CD4-positive, alpha-beta memory T cell (primary cell): ENCODE data around the gene CES2. TPM values are rescaled to one million over a fixed set of nuclear protein-coding genes. Genes with fewer than 3 reads are reported as not detected.
"Not testable (repeated sequence)": the region's sequence is repeated elsewhere in the genome, so short reads cannot be mapped to it uniquely, and the experiment has no call there.

ENCODE experiments used
- CTCF ChIA-PET: fragments of 350-600 bp; sonication (Branson Sonifier 250); formaldehyde crosslinking; loops from one replicate; lab custom pipeline; 2021; ENCODE audit warnings: inconsistent platforms; ENCODE audit not compliant: partially characterized antibody; lab: Charles Lee
- POLR2A ChIA-PET: fragments of 350-600 bp; sonication (Branson Sonifier 250); formaldehyde crosslinking; loops from one replicate; lab custom pipeline; 2021; ENCODE audit not compliant: partially characterized antibody; lab: Charles Lee
- DNase-seq, 5 donors: peaks; one replicate each; pipeline versions ENCODE4 v3.0.0 to v3.0.0-alpha.2; 2020 to 2022; ENCODE audit warnings: mixed read lengths in 1 of 5
- H3K27ac ChIP-seq: one replicate; pipeline ENCODE4 v1.7.0; 2013; ENCODE audit warnings: low read depth, low read length
- H3K27me3 ChIP-seq: 2 replicates; pipeline ENCODE4 v1.7.0; 2013; ENCODE audit warnings: mild to moderate bottlenecking, low read length, moderate library complexity; ENCODE audit not compliant: insufficient read depth
- H3K36me3 ChIP-seq: 2 replicates; pipeline ENCODE4 v1.7.0; 2013; ENCODE audit warnings: mild to moderate bottlenecking, low read length, moderate library complexity; ENCODE audit not compliant: insufficient read depth
- H3K4me1 ChIP-seq: 2 replicates; pipeline ENCODE4 v1.7.0; 2013; ENCODE audit warnings: mild to moderate bottlenecking, low read length, moderate library complexity; ENCODE audit not compliant: insufficient read depth
- H3K4me3 ChIP-seq, 2 donors: one replicate each; pipeline ENCODE4 v1.7.0; 2013; ENCODE audit warnings: low read length in 2 of 2, mild to moderate bottlenecking in 1 of 2
- H3K9me3 ChIP-seq, 2 donors: one replicate each; pipeline ENCODE4 v1.7.0; 2013; ENCODE audit warnings: low read length in 2 of 2, control low read depth in 1 of 2; ENCODE audit not compliant: control insufficient read depth in 1 of 2
- H3K27ac Mint-ChIP-seq, 7 donors: one replicate each; pipeline ENCODE4 v1.8.0; 2020 to 2021; ENCODE audit warnings: mixed read lengths in 7 of 7, mild to moderate bottlenecking in 6 of 7, inconsistent platforms in 3 of 7, moderate library complexity in 3 of 7
- H3K27me3 Mint-ChIP-seq, 2 donors: one replicate each; pipeline ENCODE4 v1.8.0; 2020 to 2021; ENCODE audit warnings: mixed read lengths in 2 of 2
- H3K36me3 Mint-ChIP-seq, 2 donors: one replicate each; pipeline ENCODE4 v1.8.0; 2020 to 2021; ENCODE audit warnings: mixed read lengths in 2 of 2, inconsistent platforms in 1 of 2, mild to moderate bottlenecking in 1 of 2
- H3K4me1 Mint-ChIP-seq, 4 donors: one replicate each; pipeline ENCODE4 v1.8.0; 2020 to 2021; ENCODE audit warnings: mixed read lengths in 4 of 4, mild to moderate bottlenecking in 1 of 4
- H3K4me3 Mint-ChIP-seq, 8 donors: one replicate each; pipeline ENCODE4 v1.8.0; 2020 to 2021; ENCODE audit warnings: mixed read lengths in 8 of 8, mild to moderate bottlenecking in 7 of 8, moderate library complexity in 6 of 8, inconsistent platforms in 3 of 8
- H3K9me3 Mint-ChIP-seq, 8 donors: one replicate each; pipeline ENCODE4 v1.8.0; 2020 to 2021; ENCODE audit warnings: mixed read lengths in 8 of 8, mild to moderate bottlenecking in 5 of 8, inconsistent platforms in 3 of 8, moderate library complexity in 1 of 8
- intact Hi-C: fragments of 100-400 bp; cut with micrococcal nuclease; formaldehyde crosslinking; loops from one replicate; pipeline ENCODE4 v1.15.1; 2023
- polyA plus RNA-seq, 2 donors: library from polyadenylated mRNA; unstranded; fragments of 300-500 nt; fragmentation: Illumina TruSeq; gene quantifications; one replicate each; pipeline ENCODE4 v1.2.3, GENCODE V29; 2021
- total RNA-seq, 2 experiments: library from RNA; stranded (reverse); gene quantifications; one replicate each; pipeline ENCODE4 v1.2.3, GENCODE V29; 2021

The CES2 gene
- total and polyA plus RNA-seq, 4 experiments from 2014 or later = 25.4 to 51.0 (median 38.5) TPM

DNA sequence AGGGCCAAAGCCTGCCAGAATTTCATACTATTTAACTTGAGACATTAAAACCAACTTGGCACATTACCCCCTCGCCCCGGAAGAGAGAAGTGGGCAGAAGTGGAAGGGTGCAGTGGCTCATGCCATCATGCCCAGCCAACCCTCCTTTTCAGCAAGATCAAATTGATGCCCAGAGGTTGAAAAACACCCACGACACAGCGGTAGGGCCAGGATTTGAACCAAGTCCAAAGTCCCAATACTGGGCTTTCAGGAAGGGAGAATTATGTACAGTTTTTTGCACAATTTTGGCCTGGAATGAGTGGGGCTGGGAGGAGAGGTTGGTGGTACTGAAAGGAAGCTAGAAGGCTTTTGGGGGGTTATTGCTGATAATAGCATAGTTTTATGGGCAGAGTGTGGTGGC is 44.0 kb upstream of the CES2 start:
- Mint-ChIP-seq H3K4me1 (peaks cover 12 to 24% (median 19%) of the 10 kb centered on the region in 4 donors), H3K9me3 (no peaks in the 10 kb centered on the region), H3K27ac (peak overlapping the region in 3 of 7 donors; percentile 18 to 84 (median 24)), H3K27me3 (no peaks in the 10 kb centered on the region), H3K36me3 (peaks cover 0 to 15% of the 10 kb centered on the region in 2 donors), H3K4me3 (peak overlapping the region in 1 of 8 donors; percentile 63)
- ChIA-PET CTCF (interaction anchor here (1.3 to 3.9 kb wide), 2 partner anchors 11 to 18 kb away, joined by 6 to 12 read pairs; partner anchors contain the start of gene PDP2), POLR2A (no interaction called here)
- peaks cover 6% of the 10 kb centered on the region for H3K4me1 ChIP-seq
- no peak overlapping the region for H3K27ac ChIP-seq
- no peaks in the 10 kb centered on the region for H3K9me3 ChIP-seq
- intact Hi-C loops = no loop called here
- H3K4me3 ChIP-seq = no peak overlapping the region
- H3K27me3 ChIP-seq = no peaks in the 10 kb centered on the region
- no peak for DNase-seq
- no peaks in the 10 kb centered on the region for H3K36me3 ChIP-seq

GRCh38 chr16:66891797-66892196 is 43.5 kb upstream of the CES2 start:
- H3K9me3 Mint-ChIP-seq = no peaks in the 10 kb centered on the region
- peaks cover 3% of the 10 kb centered on the region for H3K4me1 ChIP-seq
- no peaks in the 10 kb centered on the region for H3K36me3 ChIP-seq
- H3K27ac ChIP-seq = no peak overlapping the region
- no peaks in the 10 kb centered on the region for H3K27me3 Mint-ChIP-seq
- H3K4me1 Mint-ChIP-seq = peaks cover 10 to 23% (median 17%) of the 10 kb centered on the region in 4 donors
- H3K4me3 ChIP-seq = no peak overlapping the region
- no peak overlapping the region for H3K4me3 Mint-ChIP-seq
- H3K36me3 Mint-ChIP-seq = peaks cover 0 to 15% of the 10 kb centered on the region in 2 donors
- ChIA-PET POLR2A (interaction anchor here (0.6 to 1.6 kb wide), 2 partner anchors 12 to 34 kb away, joined by 3 to 6 read pairs; partner anchors contain the start of gene PDP2), CTCF (interaction anchor here (1.0 to 3.9 kb wide), 4 partner anchors 19 to 61 kb away, joined by 3 to 12 read pairs (median 6); partner anchors contain the start of gene NAE1)
- H3K9me3 ChIP-seq = no peaks in the 10 kb centered on the region
- no peak for DNase-seq
- intact Hi-C loops = no loop called here
- H3K27ac Mint-ChIP-seq = peak overlapping the region in 1 of 7 donors; percentile 25
- no peaks in the 10 kb centered on the region for H3K27me3 ChIP-seq

DNA sequence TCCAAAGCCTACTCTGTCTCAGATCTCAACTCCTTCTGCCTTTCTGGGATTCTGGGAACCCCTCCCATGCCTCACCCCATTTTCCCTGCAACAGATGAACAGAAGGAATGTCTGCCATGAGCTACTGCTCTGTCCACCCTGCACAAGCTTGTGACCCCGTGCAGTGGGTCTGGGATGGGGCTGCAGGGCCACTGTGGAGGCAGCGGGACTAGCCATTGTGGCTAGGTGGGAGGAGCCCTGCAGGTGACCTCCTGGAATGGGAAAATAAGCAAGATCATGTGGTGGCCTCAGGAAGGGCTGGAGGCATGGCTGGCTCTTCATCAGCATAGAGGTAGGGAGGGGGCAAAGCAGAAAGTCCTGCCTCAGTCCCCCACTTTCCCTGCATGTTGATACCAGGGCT is 41.3 kb upstream of the CES2 start:
- intact Hi-C loops = loop anchor here (2.0 kb wide), 1 partner anchor 61 kb away; no protein-coding TSS in a partner anchor
- Histone ChIP-seq H3K27ac (no peak overlapping the region), H3K36me3 (no peaks in the 10 kb centered on the region), H3K27me3 (no peaks in the 10 kb centered on the region), H3K4me3 (no peak overlapping the region), H3K9me3 (no peaks in the 10 kb centered on the region), H3K4me1 (peaks cover 3% of the 10 kb centered on the region)
- CTCF ChIA-PET = interaction anchor here (0.8 to 2.0 kb wide), 5 partner anchors 12 to 64 kb away, joined by 3 to 10 read pairs (median 4); partner anchors contain the start of genes NAE1 and PDP2
- no peaks in the 10 kb centered on the region for H3K27me3 Mint-ChIP-seq
- H3K9me3 Mint-ChIP-seq = no peaks in the 10 kb centered on the region
- peaks cover 0 to 4% of the 10 kb centered on the region in 2 donors for H3K36me3 Mint-ChIP-seq
- POLR2A ChIA-PET = no interaction called here
- peak overlapping the region in 1 of 7 donors; percentile 42 for H3K27ac Mint-ChIP-seq
- no peak overlapping the region for H3K4me3 Mint-ChIP-seq
- no peak for DNase-seq
- peaks cover 3 to 12% (median 9%) of the 10 kb centered on the region in 4 donors for H3K4me1 Mint-ChIP-seq

GRCh38 chr16:66894948-66895688 is 40.2 kb upstream of the CES2 start:
- Mint-ChIP-seq H3K9me3 (no peaks in the 10 kb centered on the region), H3K4me3 (no peak overlapping the region), H3K27me3 (no peaks in the 10 kb centered on the region), H3K27ac (peak overlapping the region in 3 of 7 donors; percentile 14 to 78 (median 42)), H3K4me1 (peaks cover 3 to 12% (median 9%) of the 10 kb centered on the region in 4 donors), H3K36me3 (peaks cover 0 to 4% of the 10 kb centered on the region in 2 donors)
- peak; percentile 42 to 61 (median 53) for DNase-seq
- H3K27me3 ChIP-seq = no peaks in the 10 kb centered on the region
- H3K36me3 ChIP-seq = no peaks in the 10 kb centered on the region
- H3K9me3 ChIP-seq = no peaks in the 10 kb centered on the region
- H3K27ac ChIP-seq = no peak overlapping the region
- peaks cover 3% of the 10 kb centered on the region for H3K4me1 ChIP-seq
- POLR2A ChIA-PET = interaction anchor here (0.8 kb wide), 1 partner anchor 15 kb away, joined by 3 read pairs; the partner anchor contains the start of gene PDP2
- CTCF ChIA-PET = interaction anchor here (0.7 to 2.1 kb wide), 11 partner anchors 9 to 65 kb away, joined by 3 to 10 read pairs (median 3); partner anchors contain the start of genes NAE1 and PDP2
- H3K4me3 ChIP-seq = no peak overlapping the region
- intact Hi-C loops = loop anchor here (2.0 kb wide), 1 partner anchor 60 kb away; no protein-coding TSS in a partner anchor

DNA sequence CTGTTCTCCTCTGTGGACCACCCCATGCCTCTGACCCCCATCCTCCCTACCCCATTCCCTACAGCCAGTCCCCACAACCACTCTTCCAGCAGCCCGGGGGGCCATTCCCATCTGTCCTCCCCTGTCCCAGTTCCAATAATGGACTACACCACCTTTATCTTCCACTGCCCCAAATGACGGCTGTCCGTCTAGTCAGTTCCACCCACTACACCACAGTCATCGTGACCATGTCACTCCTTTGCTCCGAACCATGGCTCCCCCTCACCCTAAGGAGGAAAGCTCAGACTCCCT is 39.7 kb upstream of the CES2 start:
- Mint-ChIP-seq H3K4me3 (no peak overlapping the region), H3K27me3 (no peaks in the 10 kb centered on the region), H3K27ac (peak overlapping the region in 2 of 7 donors; percentile 17 to 46), H3K4me1 (peaks cover 3 to 12% (median 9%) of the 10 kb centered on the region in 4 donors), H3K36me3 (peaks cover 0 to 4% of the 10 kb centered on the region in 2 donors), H3K9me3 (no peaks in the 10 kb centered on the region)
- POLR2A ChIA-PET = interaction anchor here (0.8 kb wide), 1 partner anchor 15 kb away, joined by 3 read pairs; the partner anchor contains the start of gene PDP2
- no peak overlapping the region for H3K4me3 ChIP-seq
- DNase-seq = no peak
- CTCF ChIA-PET = interaction anchor here (0.7 to 2.1 kb wide), 10 partner anchors 10 to 65 kb away, joined by 3 to 10 read pairs (median 3); partner anchors contain the start of genes NAE1 and PDP2
- H3K4me1 ChIP-seq = peaks cover 3% of the 10 kb centered on the region
- no peaks in the 10 kb centered on the region for H3K27me3 ChIP-seq
- intact Hi-C loops = loop anchor here (2.0 kb wide), 1 partner anchor 59 kb away; no protein-coding TSS in a partner anchor
- no peaks in the 10 kb centered on the region for H3K9me3 ChIP-seq
- no peaks in the 10 kb centered on the region for H3K36me3 ChIP-seq
- H3K27ac ChIP-seq = no peak overlapping the region

DNA sequence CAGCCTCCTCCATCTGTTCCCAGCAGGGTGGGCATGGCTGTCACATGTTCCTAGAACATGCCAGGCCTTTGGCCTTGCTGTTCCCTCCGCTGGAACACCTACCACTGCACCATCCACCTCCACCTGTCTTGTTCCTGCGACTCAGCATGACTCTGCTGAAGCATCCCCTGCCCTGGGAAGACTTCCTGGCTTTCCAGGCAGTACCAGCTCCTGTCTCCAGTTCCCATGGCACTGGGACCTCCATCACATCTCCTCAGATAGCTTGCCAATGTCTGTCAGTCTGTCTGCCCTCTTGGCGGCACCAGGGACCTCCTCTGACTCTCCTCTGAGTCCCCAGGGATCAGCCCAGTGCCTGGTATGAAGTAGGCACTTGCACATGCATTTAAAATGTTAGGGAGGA is 39.3 kb upstream of the CES2 start:
- ChIA-PET CTCF (interaction anchor here (0.8 to 2.1 kb wide), 4 partner anchors 11 to 48 kb away, joined by 3 to 6 read pairs (median 3); no protein-coding TSS in a partner anchor), POLR2A (no interaction called here)
- H3K27me3 ChIP-seq = no peaks in the 10 kb centered on the region
- intact Hi-C loops = loop anchor here (2.0 kb wide), 1 partner anchor 59 kb away; no protein-coding TSS in a partner anchor
- no peaks in the 10 kb centered on the region for H3K27me3 Mint-ChIP-seq
- no peak overlapping the region for H3K4me3 Mint-ChIP-seq
- H3K4me3 ChIP-seq = no peak overlapping the region
- H3K9me3 ChIP-seq = no peaks in the 10 kb centered on the region
- peak overlapping the region in 1 of 7 donors; percentile 38 for H3K27ac Mint-ChIP-seq
- H3K36me3 Mint-ChIP-seq = peaks cover 0 to 3% of the 10 kb centered on the region in 2 donors
- H3K36me3 ChIP-seq = no peaks in the 10 kb centered on the region
- H3K4me1 Mint-ChIP-seq = peaks cover 3 to 12% (median 9%) of the 10 kb centered on the region in 4 donors
- no peak for DNase-seq
- H3K27ac ChIP-seq = no peak overlapping the region
- H3K9me3 Mint-ChIP-seq = no peaks in the 10 kb centered on the region
- peaks cover 3% of the 10 kb centered on the region for H3K4me1 ChIP-seq

DNA sequence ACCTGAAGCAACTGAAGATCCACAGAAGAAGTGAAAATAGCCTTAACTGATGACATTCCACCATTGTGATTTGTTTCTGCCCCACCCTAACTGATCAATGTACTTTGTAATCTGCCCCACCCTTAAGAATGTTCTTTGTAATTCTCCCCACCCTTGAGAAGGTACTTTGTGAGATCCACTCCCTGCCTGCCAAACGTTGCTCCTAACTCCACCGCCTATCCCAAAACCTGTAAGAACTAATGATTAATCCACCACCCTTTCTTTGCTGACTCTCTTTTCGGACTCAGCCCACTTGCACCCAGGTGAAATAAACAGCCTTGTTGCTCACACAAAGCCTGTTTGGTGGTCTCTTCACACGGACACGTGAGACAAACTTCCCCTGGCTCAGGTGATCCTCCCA is 38.6 kb upstream of the CES2 start:
- peak overlapping the region in 1 of 8 donors; percentile 11 for H3K4me3 Mint-ChIP-seq
- H3K27ac ChIP-seq, H3K4me3 ChIP-seq, H3K27ac Mint-ChIP-seq, H3K27me3 ChIP-seq, H3K9me3 Mint-ChIP-seq, H3K27me3 Mint-ChIP-seq, H3K9me3 ChIP-seq, intact Hi-C loops, H3K4me1 ChIP-seq, POLR2A ChIA-PET, H3K36me3 Mint-ChIP-seq, H3K36me3 ChIP-seq, DNase-seq: not testable (repeated sequence)
- peaks cover 3 to 12% (median 9%) of the 10 kb centered on the region in 4 donors for H3K4me1 Mint-ChIP-seq
- CTCF ChIA-PET = interaction anchor here (2.1 kb wide), 1 partner anchor 14 kb away, joined by 6 read pairs; no protein-coding TSS in a partner anchor
